Thoracic aorta (tissue), 2 donors: ENCODE measurements around the gene TNS4. TPM values are rescaled to one million over a fixed set of nuclear protein-coding genes. Genes with fewer than 3 reads are reported as not detected.

Experiments used
- ATAC-seq: fragments of 150-250 bp; one replicate; pipeline ENCODE4 v1.8.0; 2017; ENCODE audit warnings: low read depth; ENCODE audit not compliant: insufficient number of reproducible peaks, low FRiP score
- DNase-seq: peaks from one replicate; pipeline ENCODE4 v3.0.0-alpha.2; 2020; ENCODE audit warnings: low spot score
- H3K27ac ChIP-seq, 2 donors: fragments of 200-600 bp; sonication (generic); 1 replicate in 1 of 2; 2 replicates in 1 of 2; pipeline ENCODE4 v1.5.1; 2016; ENCODE audit warnings: mild to moderate bottlenecking in 2 of 2, moderate library complexity in 2 of 2
- H3K27me3 ChIP-seq: fragments of 200-600 bp; sonication (generic); replicated peaks from 2 replicates; pipeline ENCODE4 v1.6.0; 2016; ENCODE audit warnings: mild to moderate bottlenecking; ENCODE audit not compliant: insufficient read depth
- H3K36me3 ChIP-seq: fragments of 200-600 bp; sonication (generic); one replicate; pipeline ENCODE4 v1.5.1; 2016
- H3K4me1 ChIP-seq, 2 donors: fragments of 200-600 bp; sonication (generic); 1 replicate in 1 of 2; 2 replicates in 1 of 2; pipeline versions ENCODE4 v1.5.1 to v1.6.0; 2016; ENCODE audit warnings: low read depth in 2 of 2, mild to moderate bottlenecking in 1 of 2; ENCODE audit not compliant: control insufficient read depth in 1 of 2
- H3K4me3 ChIP-seq: fragments of 200-600 bp; sonication (generic); 2 replicates; pipeline ENCODE4 v1.5.1; 2016; ENCODE audit warnings: mild to moderate bottlenecking
- H3K9me3 ChIP-seq: fragments of 200-600 bp; sonication (generic); 2 replicates; pipeline ENCODE4 v1.5.1; 2016
- CTCF ChIP-seq: fragments of 200-600 bp; sonication (generic); IDR thresholded peaks from one replicate; pipeline ENCODE4 v1.5.1; 2019; ENCODE audit warnings: antibody characterized with exemption
- total RNA-seq, 2 donors: library from RNA; depleted of rRNA; stranded (reverse); fragments of >200 nt; gene quantifications; one replicate each; pipeline versions ENCODE4 v1.1.0 to v1.2.3, GENCODE V29; 2016

The TNS4 gene
- total RNA-seq, 2 donors from 2014 or later = 0.14 to 0.78 TPM

- DNase-seq (no peak), ATAC-seq (no peak)
- Histone ChIP-seq H3K27me3 (no peaks in the 10 kb centered on the region), H3K36me3 (no peaks in the 10 kb centered on the region), H3K4me1 (peaks cover 48 to 93% of the 10 kb centered on the region in 2 donors), H3K4me3 (peak overlapping the region; percentile 48), H3K9me3 (no peaks in the 10 kb centered on the region), H3K27ac (peak overlapping the region; percentile 57 to 72)
- no peak for TF ChIP-seq CTCF
Observed at GRCh38 chr17:40448213-40448638, 53.2 kb downstream of the TNS4 start.

- DNase-seq (no peak), ATAC-seq (no peak)
- Histone ChIP-seq H3K4me1 (peaks cover 48 to 90% of the 10 kb centered on the region in 2 donors), H3K27me3 (no peaks in the 10 kb centered on the region), H3K27ac (peak overlapping the region; percentile 57 to 72), H3K4me3 (peak overlapping the region; percentile 48), H3K9me3 (no peaks in the 10 kb centered on the region), H3K36me3 (no peaks in the 10 kb centered on the region)
- TF ChIP-seq CTCF = no peak
Observed at GRCh38 chr17:40447806-40448205, 53.6 kb downstream of the TNS4 start.

- Histone ChIP-seq H3K27ac (peak overlapping the region; percentile 57 to 72), H3K36me3 (no peaks in the 10 kb centered on the region), H3K4me3 (peak overlapping the region; percentile 48), H3K4me1 (peaks cover 48 to 90% of the 10 kb centered on the region in 2 donors), H3K27me3 (no peaks in the 10 kb centered on the region), H3K9me3 (no peaks in the 10 kb centered on the region)
- ATAC-seq (no peak), DNase-seq (no peak)
- no peak for TF ChIP-seq CTCF
Observed at GRCh38 chr17:40447148-40447644, 54.2 kb downstream of the TNS4 start.

DNA sequence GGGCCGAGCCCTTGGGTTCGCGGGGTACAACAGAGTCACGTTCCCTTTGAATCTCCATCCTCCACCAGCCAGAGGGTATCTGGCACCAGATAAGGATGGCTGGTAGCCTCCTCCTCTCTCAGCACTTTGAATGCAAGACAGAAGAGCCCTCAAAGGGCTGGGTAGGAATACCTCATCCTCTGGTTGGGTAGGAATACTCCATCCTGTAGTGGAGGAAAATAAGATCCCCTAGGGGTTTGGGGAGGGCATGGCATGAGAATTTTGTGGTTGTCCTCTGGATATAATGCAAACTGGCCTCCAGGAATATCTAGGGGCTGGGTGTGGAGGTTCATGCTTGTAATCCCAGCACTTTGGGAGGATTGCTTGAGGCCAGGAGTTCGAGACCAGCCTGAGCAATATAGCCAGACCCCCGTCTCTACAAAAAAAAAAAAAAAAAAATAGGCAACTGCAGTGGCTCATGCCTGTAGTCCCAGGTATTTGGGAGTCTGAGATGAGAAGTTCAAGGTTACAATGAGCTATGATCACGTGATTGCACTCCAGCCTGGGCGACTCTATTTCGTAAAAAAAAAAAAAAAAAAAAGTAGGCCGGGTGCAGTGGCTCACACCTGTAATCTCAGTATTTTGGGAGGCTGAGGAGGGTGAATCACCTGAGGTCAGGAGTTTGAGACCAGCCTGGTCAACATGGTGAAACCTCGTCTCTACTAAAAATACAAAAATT, 55.5 kb downstream of the TNS4 start:
- DNase-seq = no peak
- Histone ChIP-seq H3K4me3 (peak overlapping the region; percentile 83), H3K4me1 (peaks cover 41 to 82% of the 10 kb centered on the region in 2 donors), H3K36me3 (no peaks in the 10 kb centered on the region), H3K9me3 (no peaks in the 10 kb centered on the region), H3K27ac (peak overlapping the region; percentile 78 to 83), H3K27me3 (no peaks in the 10 kb centered on the region)
- TF ChIP-seq CTCF = no peak
- ATAC-seq = no peak

DNA sequence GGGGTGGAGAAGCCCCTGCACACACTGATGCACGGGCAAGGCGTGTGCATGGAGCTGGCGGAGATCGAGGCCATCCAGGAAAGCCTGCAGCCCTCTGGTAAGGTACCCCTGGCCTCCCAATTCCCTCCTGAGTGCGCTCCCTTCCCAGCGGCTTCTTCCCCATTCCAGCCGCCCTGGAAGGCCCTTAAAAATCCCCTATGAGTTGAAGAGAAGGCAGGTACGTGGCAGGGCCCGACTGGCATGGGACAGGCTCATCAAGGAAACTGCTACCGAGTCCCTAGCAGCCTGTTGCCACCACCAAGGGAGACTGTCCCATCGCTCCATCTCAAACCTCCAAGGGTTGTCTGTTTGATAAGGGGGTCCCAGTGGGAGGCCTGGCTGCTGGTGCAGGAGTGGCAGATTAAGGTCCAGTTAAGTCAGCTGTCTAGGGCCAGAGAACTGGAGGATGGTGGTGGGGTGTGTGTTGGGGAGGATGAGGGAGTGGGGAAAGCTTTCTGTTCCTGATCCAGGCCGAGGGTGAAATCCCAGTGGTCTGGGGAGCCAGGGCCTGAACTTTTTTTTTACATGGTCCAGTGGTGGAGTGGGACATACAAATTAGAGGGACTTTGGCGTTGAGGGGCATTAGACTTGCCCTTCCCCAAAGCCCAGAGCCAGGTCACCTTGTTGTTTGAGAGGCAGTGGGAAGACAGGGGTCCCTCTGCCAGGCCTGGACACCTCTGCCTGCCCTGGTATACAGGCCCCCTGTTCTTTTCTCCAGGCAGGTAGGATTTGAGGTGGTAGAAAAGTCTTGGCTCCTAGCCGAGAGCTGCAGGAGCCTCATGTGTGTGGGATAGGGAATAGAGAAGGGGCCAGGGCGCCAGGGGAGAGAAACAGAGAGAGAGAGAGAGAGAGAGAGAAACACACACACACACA, 57.2 kb downstream of the TNS4 start:
- no peaks in the 10 kb centered on the region for H3K27me3 ChIP-seq
- peak overlapping the region; percentile 83 for H3K4me3 ChIP-seq
- peak overlapping the region; percentile 78 to 83 for H3K27ac ChIP-seq
- H3K9me3 ChIP-seq = no peaks in the 10 kb centered on the region
- no peaks in the 10 kb centered on the region for H3K36me3 ChIP-seq
- H3K4me1 ChIP-seq = peaks cover 34 to 65% of the 10 kb centered on the region in 2 donors
- DNase-seq = no peak
- no peak for ATAC-seq
- TF ChIP-seq CTCF = no peak
